SW 1271 (cell line): ENCODE results near the gene POLR2F.
"Not testable (repeated sequence)": the region's sequence is repeated elsewhere in the genome, so short reads cannot be mapped to it uniquely, and the experiment has no call there.

Experiments
- DNase-seq, 2 experiments: peaks; one replicate each; lab custom pipeline; 2025; lab: John Stamatoyannopoulos, UW

The POLR2F gene

GRCh38 chr22:37925330-37925729, 28.2 kb upstream of the POLR2F start:
- DNase-seq: no peak

GRCh38 chr22:37925767-37926166, 27.7 kb upstream of the POLR2F start:
- no peak for DNase-seq

- no peak for DNase-seq
Observed at GRCh38 chr22:37926358-37926757, 27.1 kb upstream of the POLR2F start.

- DNase-seq: no peak
Observed at GRCh38 chr22:37926771-37927636, 26.5 kb upstream of the POLR2F start.

GRCh38 chr22:37927637-37927936, 25.9 kb upstream of the POLR2F start:
- no peak for DNase-seq

GRCh38 chr22:37929390-37929789, 24.1 kb upstream of the POLR2F start:
- DNase-seq: no peak

GRCh38 chr22:37930270-37930951, 23.1 kb upstream of the POLR2F start:
- DNase-seq: no peak

- DNase-seq: no peak
Observed at GRCh38 chr22:37930952-37931440, 22.5 kb upstream of the POLR2F start.

- no peak for DNase-seq
Observed at GRCh38 chr22:37931893-37932389, 21.6 kb upstream of the POLR2F start.

GRCh38 chr22:37932401-37932800, 21.1 kb upstream of the POLR2F start:
- DNase-seq: no peak

- DNase-seq: no peak
Observed at GRCh38 chr22:37932821-37933578, 20.5 kb upstream of the POLR2F start.

- peak; percentile 74 to 77 for DNase-seq
Observed at GRCh38 chr22:37933711-37934376, 19.7 kb upstream of the POLR2F start.

GRCh38 chr22:37940698-37941376, 12.7 kb upstream of the POLR2F start:
- no peak for DNase-seq

- no peak for DNase-seq
Observed at GRCh38 chr22:37942133-37942532, 11.4 kb upstream of the POLR2F start.

- DNase-seq: no peak
Observed at GRCh38 chr22:37943136-37943824, 10.2 kb upstream of the POLR2F start.

GRCh38 chr22:37943825-37944198, 9.7 kb upstream of the POLR2F start:
- no peak for DNase-seq

GRCh38 chr22:37944423-37944822, 9.1 kb upstream of the POLR2F start:
- DNase-seq: not testable (repeated sequence)

- DNase-seq: not testable (repeated sequence)
Observed at GRCh38 chr22:37947142-37947795, 6.2 kb upstream of the POLR2F start.

GRCh38 chr22:37951305-37951704, 2.2 kb upstream of the POLR2F start:
- DNase-seq: no peak

GRCh38 chr22:37952629-37953028, 870 bp upstream of the POLR2F start:
- DNase-seq: not testable (repeated sequence)
